ENCODE results near the gene FSTL1. TPM values are rescaled to one million over a fixed set of nuclear protein-coding genes. Genes with fewer than 3 reads are reported as not detected.

Gene FSTL1
- total RNA-seq, 2 donors from 2014 or later = 20.4 to 81.8 TPM

DNA sequence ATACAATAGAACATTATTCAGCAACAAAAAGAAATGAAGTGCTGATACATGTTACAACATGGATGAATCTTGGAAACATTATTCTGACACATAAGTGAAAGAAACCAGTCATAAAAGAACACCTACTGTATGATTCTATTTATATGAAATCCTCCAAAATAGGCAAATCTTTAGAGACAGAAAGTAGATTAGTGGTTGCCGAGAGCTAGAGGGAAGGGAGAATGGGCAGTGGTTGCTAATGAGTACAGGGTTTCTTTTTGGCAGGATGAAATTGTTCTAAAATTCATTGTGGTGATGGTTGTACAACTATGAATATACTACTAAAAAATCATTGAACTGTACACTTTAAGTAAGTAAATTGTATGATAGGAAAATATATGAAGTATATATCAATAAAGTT lies 95.3 kb downstream of the FSTL1 start:
- no peak overlapping the region for H3K9ac ChIP-seq (ENCODE audit: low read depth in 2 of 2, low read length in 2 of 2)
- intact Hi-C loops (cut with DNase I) = no loop called here
- no peaks in the 10 kb centered on the region for H3K9me3 ChIP-seq
- TF ChIP-seq, protein P1, sequence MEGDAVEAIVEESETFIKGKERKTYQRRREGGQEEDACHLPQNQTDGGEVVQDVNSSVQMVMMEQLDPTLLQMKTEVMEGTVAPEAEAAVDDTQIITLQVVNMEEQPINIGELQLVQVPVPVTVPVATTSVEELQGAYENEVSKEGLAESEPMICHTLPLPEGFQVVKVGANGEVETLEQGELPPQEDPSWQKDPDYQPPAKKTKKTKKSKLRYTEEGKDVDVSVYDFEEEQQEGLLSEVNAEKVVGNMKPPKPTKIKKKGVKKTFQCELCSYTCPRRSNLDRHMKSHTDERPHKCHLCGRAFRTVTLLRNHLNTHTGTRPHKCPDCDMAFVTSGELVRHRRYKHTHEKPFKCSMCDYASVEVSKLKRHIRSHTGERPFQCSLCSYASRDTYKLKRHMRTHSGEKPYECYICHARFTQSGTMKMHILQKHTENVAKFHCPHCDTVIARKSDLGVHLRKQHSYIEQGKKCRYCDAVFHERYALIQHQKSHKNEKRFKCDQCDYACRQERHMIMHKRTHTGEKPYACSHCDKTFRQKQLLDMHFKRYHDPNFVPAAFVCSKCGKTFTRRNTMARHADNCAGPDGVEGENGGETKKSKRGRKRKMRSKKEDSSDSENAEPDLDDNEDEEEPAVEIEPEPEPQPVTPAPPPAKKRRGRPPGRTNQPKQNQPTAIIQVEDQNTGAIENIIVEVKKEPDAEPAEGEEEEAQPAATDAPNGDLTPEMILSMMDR (IDR thresholded peaks at IDR 0.05) = no peak
- no peak for DNase-seq
- H3K4me3 ChIP-seq = no peak overlapping the region
- no peaks in the 10 kb centered on the region for H3K36me3 ChIP-seq
- H3K27ac ChIP-seq = no peak overlapping the region
- no peaks in the 10 kb centered on the region for H3K4me1 ChIP-seq
- no peaks in the 10 kb centered on the region for H3K27me3 ChIP-seq

DNA sequence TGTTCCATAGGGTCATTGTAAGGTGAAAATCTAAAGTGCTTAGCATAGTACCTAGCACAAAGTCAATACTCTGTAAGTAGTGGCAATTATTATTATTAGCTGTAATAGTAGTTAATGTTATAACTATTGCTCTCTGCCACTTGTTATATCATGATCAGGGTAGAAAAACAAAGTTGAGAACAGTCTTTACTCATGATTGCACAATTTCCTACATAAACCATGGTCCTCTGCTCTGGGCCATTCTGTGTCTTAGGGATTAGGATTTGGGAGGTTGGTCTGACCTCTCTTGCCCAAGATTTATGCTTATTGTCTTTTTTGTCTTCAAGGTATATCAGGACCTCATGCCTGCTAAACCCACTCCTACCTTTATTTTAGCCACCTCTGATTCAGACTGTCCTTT lies 97.3 kb downstream of the FSTL1 start:
- no peak overlapping the region for H3K27ac ChIP-seq

GRCh38 chr3:120352017-120352416 lies 98.8 kb downstream of the FSTL1 start:
- Histone ChIP-seq H3K9me3 (no peaks in the 10 kb centered on the region), H3K27me3 (no peaks in the 10 kb centered on the region), H3K36me3 (no peaks in the 10 kb centered on the region), H3K4me1 (peaks cover 5% of the 10 kb centered on the region), H3K9ac (ENCODE audit: low read depth in 2 of 2, low read length in 2 of 2) (no peak overlapping the region), H3K4me3 (no peak overlapping the region), H3K27ac (no peak overlapping the region)
- DNase-seq = no peak
- intact Hi-C loops (cut with DNase I) = no loop called here
- TF ChIP-seq, protein P1 (IDR thresholded peaks at IDR 0.05) = no peak

More for the DNA sequence above, 97.3 kb downstream of the FSTL1 start:
- Histone ChIP-seq H3K9me3 (no peaks in the 10 kb centered on the region), H3K27me3 (no peaks in the 10 kb centered on the region), H3K36me3 (no peaks in the 10 kb centered on the region), H3K4me1 (peaks cover 5% of the 10 kb centered on the region), H3K4me3 (no peak overlapping the region), H3K9ac (ENCODE audit: low read depth in 2 of 2, low read length in 2 of 2) (no peak overlapping the region)
- intact Hi-C loops (cut with DNase I) = no loop called here
- TF ChIP-seq, protein P1 (IDR thresholded peaks at IDR 0.05) = no peak
- no peak for DNase-seq

DNA sequence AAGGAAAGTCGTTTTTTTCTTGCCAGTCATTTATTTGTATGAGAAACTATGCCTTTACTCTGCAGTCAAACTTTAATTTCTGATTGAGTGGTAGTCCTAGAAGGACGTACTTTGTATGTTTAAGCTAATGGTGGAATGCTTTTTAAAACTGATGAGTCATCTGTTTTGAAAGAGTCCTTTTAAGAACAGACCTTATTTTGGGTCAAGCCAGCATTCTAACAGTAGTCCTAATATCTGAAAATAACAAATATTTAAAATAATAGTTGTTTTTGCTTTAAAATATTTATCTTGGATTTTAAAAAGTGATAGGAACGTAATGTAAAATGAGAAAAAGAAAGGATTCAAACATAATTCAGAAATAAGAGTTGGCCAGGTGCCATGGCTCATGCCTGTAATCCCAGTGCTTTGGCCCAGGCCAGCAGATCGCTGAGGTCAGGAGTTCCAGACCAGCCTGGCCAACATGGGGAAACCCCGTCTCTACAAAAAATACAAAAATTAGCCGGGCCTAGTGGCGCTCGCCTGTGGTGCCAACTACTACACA lies 100.3 kb downstream of the FSTL1 start:
- H3K36me3 ChIP-seq = no peaks in the 10 kb centered on the region

DNA sequence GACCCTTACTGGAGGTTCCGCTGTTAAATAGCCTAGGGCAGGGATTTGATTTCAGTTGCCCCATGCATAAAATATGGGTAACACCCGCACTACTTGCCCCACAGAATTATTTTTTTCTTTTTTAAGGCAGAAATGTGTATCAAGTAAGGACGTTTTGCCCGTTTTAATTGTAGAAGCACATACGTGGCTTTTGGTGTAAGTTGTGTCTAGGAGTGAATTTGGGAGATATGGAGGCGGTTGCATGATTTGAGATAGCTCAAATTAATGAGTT lies 101.0 kb downstream of the FSTL1 start:
- TF ChIP-seq, protein P1 (IDR thresholded peaks at IDR 0.05) = no peak
- Histone ChIP-seq H3K4me1 (peaks cover 5% of the 10 kb centered on the region), H3K27me3 (no peaks in the 10 kb centered on the region), H3K9ac (ENCODE audit: low read depth in 2 of 2, low read length in 2 of 2) (peak overlapping the region; percentile 84 to 87), H3K4me3 (peak overlapping the region; percentile 95), H3K9me3 (no peaks in the 10 kb centered on the region), H3K36me3 (no peaks in the 10 kb centered on the region), H3K27ac (peak overlapping the region; percentile 93)
- intact Hi-C loops (cut with DNase I) = no loop called here
- DNase-seq = no peak

More for the DNA sequence above, 100.3 kb downstream of the FSTL1 start:
- intact Hi-C loops (cut with DNase I) = no loop called here
- peak; percentile 24 for DNase-seq
- H3K4me3 ChIP-seq = no peak overlapping the region
- H3K4me1 ChIP-seq = peaks cover 5% of the 10 kb centered on the region
- no peaks in the 10 kb centered on the region for H3K9me3 ChIP-seq
- TF ChIP-seq, protein P1 (IDR thresholded peaks at IDR 0.05) = no peak
- no peak overlapping the region for H3K27ac ChIP-seq
- H3K9ac ChIP-seq (ENCODE audit: low read depth in 2 of 2, low read length in 2 of 2) = no peak overlapping the region
- no peaks in the 10 kb centered on the region for H3K27me3 ChIP-seq

All from colonic mucosa (tissue), 4 donors.